HepG2 (cell line): Measurements from ENCODE around the gene CDK8. TPM values are rescaled to one million over a fixed set of nuclear protein-coding genes. Genes with fewer than 3 reads are reported as not detected.

Experiments used
- ATAC-seq: fragments of 200-7000 bp; cut with Tn5 transposase; 3 replicates; pipeline ENCODE4 v1.9.1; 2020; ENCODE audit warnings: mild to moderate bottlenecking, moderate library complexity
- BruUV-seq: library from RNA; stranded (reverse); fragments of 400-500 nt; replicated peaks from 2 replicates; lab custom pipeline; 2021; lab: Mats Ljungman, UMichigan
- CTCF ChIA-PET: fragments of 300-600 bp; formaldehyde crosslinking; extraction: SDS; loops from one replicate; lab custom pipeline; 2021; ENCODE audit warnings: low total read pairs, inconsistent platforms, low intra/inter-chr PET ratio; lab: Yijun Ruan, JAX
- POLR2A ChIA-PET: fragments of 350-600 bp; sonication (Branson Sonifier 250); formaldehyde crosslinking; loops from one replicate; lab custom pipeline; 2020; ENCODE audit warnings: antibody characterized with exemption, inconsistent platforms; lab: Yijun Ruan, JAX
- DNase-seq: peaks from one replicate; pipeline ENCODE4 v3.0.0-alpha.2; 2015; ENCODE audit warnings: low spot score
- FAIRE-seq: peaks from 3 replicates; lab custom pipeline; 2011; peaks lifted over from hg19 to GRCh38; lab: Jason Lieb, UNC
- H2AFZ ChIP-seq: one replicate; pipeline ENCODE4 v1.6.1; 2011; ENCODE audit warnings: low read length, inconsistent platforms
- H3K27ac ChIP-seq: fragments of 300-600 bp; 3 replicates; pipeline ENCODE4 v1.8.0; 2011; ENCODE audit warnings: mixed run types, mild to moderate bottlenecking, mixed read lengths, low read length, inconsistent platforms; ENCODE audit not compliant: insufficient read depth; ENCODE audit errors: extremely low read length
- H3K27me3 ChIP-seq, 2 experiments: fragments of 200-600 bp in 1 of 2; 2 replicates in 1 of 2; 3 replicates in 1 of 2; pipeline versions ENCODE4 v1.6.0 to v1.8.0; 2011; ENCODE audit warnings: low read length in 2 of 2, mild to moderate bottlenecking in 2 of 2, moderate library complexity in 2 of 2, inconsistent platforms in 1 of 2; ENCODE audit not compliant: insufficient read depth in 2 of 2, control insufficient read depth in 1 of 2
- H3K36me3 ChIP-seq, 2 experiments: fragments of 200-600 bp in 1 of 2; replicated peaks in 1 of 2; 2 replicates in 1 of 2; 3 replicates in 1 of 2; pipeline versions ENCODE4 v1.5.1 to v1.8.0; 2011; ENCODE audit warnings: low read length in 2 of 2, inconsistent platforms in 1 of 2; ENCODE audit not compliant: insufficient read depth in 2 of 2, control insufficient read depth in 1 of 2
- H3K4me1 ChIP-seq: 2 replicates; pipeline ENCODE4 v1.5.1; 2012; ENCODE audit warnings: low read length, inconsistent platforms; ENCODE audit not compliant: insufficient read depth
- H3K4me2 ChIP-seq: 2 replicates; pipeline ENCODE4 v1.6.0; 2011; ENCODE audit warnings: low read depth, low read length, inconsistent platforms
- H3K4me3 ChIP-seq, 3 experiments: fragments of 200-600 bp in 1 of 3; sonication (generic), shearing (Covaris generic) in 1 of 3; replicated peaks in 1 of 3; 2 replicates each; pipeline ENCODE4 v1.5.1; 2011 to 2016; ENCODE audit warnings: low read length in 3 of 3, inconsistent platforms in 2 of 3, low read depth in 2 of 3, mild to moderate bottlenecking in 2 of 3, control low read depth in 1 of 3, mixed read lengths in 1 of 3; ENCODE audit not compliant: insufficient read depth in 1 of 3
- H3K79me2 ChIP-seq: one replicate; pipeline ENCODE4 v1.6.1; 2011; ENCODE audit warnings: low read length, inconsistent platforms; ENCODE audit not compliant: insufficient read depth
- H3K9ac ChIP-seq: 2 replicates; pipeline ENCODE4 v1.6.0; 2011; ENCODE audit warnings: mild to moderate bottlenecking, low read depth, low read length, inconsistent platforms; ENCODE audit not compliant: insufficient read depth
- H3K9me3 ChIP-seq: 2 replicates; pipeline ENCODE4 v1.5.1; 2012; ENCODE audit warnings: mild to moderate bottlenecking, low read length
- H4K20me1 ChIP-seq: 2 replicates; pipeline ENCODE4 v1.6.0; 2011; ENCODE audit warnings: inconsistent platforms, mild to moderate bottlenecking, low read length, moderate library complexity; ENCODE audit not compliant: insufficient read depth
- CTCF ChIP-seq: sonication (generic); formaldehyde crosslinking; IDR thresholded peaks from 2 replicates; pipeline ENCODE4 v1.5.0; 2020; ENCODE audit warnings: mild to moderate bottlenecking, missing genetic modification reagents, moderate library complexity
- EHMT2 ChIP-seq: fragments of 200-600 bp; sonication (generic); IDR thresholded peaks from 2 replicates; pipeline ENCODE4 v1.7.0; 2017; ENCODE audit warnings: antibody characterized with exemption, low read depth, low read length, borderline replicate concordance
- TCF7L2 ChIP-seq: IDR thresholded peaks from 2 replicates; pipeline ENCODE4 v1.6.1; 2011; ENCODE audit warnings: mild to moderate bottlenecking, low read depth, low read length, moderate library complexity
- XBP1 ChIP-seq: sonication (generic); formaldehyde crosslinking; IDR thresholded peaks from 2 replicates; pipeline ENCODE4 v1.5.0; 2020; ENCODE audit warnings: missing genetic modification reagents
- ZBTB37 ChIP-seq: sonication (generic); formaldehyde crosslinking; IDR thresholded peaks from 2 replicates; pipeline ENCODE4 v1.4.0; 2020; ENCODE audit warnings: mild to moderate bottlenecking, missing genetic modification reagents
- ZBTB44 ChIP-seq: sonication (generic); formaldehyde crosslinking; IDR thresholded peaks from 2 replicates; pipeline ENCODE4 v1.4.0; 2020; ENCODE audit warnings: missing genetic modification reagents
- ZEB1 ChIP-seq: IDR thresholded peaks from 2 replicates; pipeline ENCODE4 v1.6.1; 2012; ENCODE audit warnings: mild to moderate bottlenecking, low read depth, inconsistent platforms; ENCODE audit not compliant: insufficient replicate concordance
- ZFX ChIP-seq: sonication (generic); formaldehyde crosslinking; IDR thresholded peaks from 2 replicates; pipeline ENCODE4 v1.4.0; 2020; ENCODE audit warnings: mild to moderate bottlenecking, low read depth, missing genetic modification reagents, moderate library complexity
- ZFY ChIP-seq: sonication (generic); formaldehyde crosslinking; IDR thresholded peaks from 2 replicates; pipeline ENCODE4 v1.4.0; 2020; ENCODE audit warnings: missing genetic modification reagents
- ZNF432 ChIP-seq: sonication (generic); formaldehyde crosslinking; IDR thresholded peaks from 2 replicates; pipeline ENCODE4 v1.5.0; 2020; ENCODE audit warnings: missing genetic modification reagents, mild to moderate bottlenecking, borderline replicate concordance
- ZNF777 ChIP-seq: sonication (generic); formaldehyde crosslinking; IDR thresholded peaks from 2 replicates; pipeline ENCODE4 v1.4.0; 2020; ENCODE audit warnings: missing genetic modification reagents
- WGBS: methylation state at CpG from one replicate; pipeline ENCODE4 v1.1.6; 2017; ENCODE audit warnings: low lambda C conversion rate; 5-methylcytosine and 5-hydroxymethylcytosine counted together
- in situ Hi-C: cut with HindIII; loops from 2 replicates; pipeline ENCODE4 v1.10.0; 2017; ENCODE audit warnings: low pct_unique_long_range_greater_than_20kb; ENCODE audit not compliant: extremely low pct_ligation_motif_present
- intact Hi-C: fragments of 100-400 bp; cut with micrococcal nuclease; formaldehyde crosslinking; loops from one replicate; pipeline ENCODE4 v1.10.0; 2022; ENCODE audit not compliant: unreplicated experiment
- polyA plus RNA-seq, 8 experiments: library from polyadenylated mRNA; depleted of rRNA in 3 of 8; stranded (reverse) in 7 of 8; unstranded in 1 of 8; fragments of >200 nt; fragmentation: Illumina TruSeq in 4 of 8; extraction: Trizol in 4 of 8; gene quantifications; 2 replicates each; pipeline versions ENCODE4 v1.2.1 to v1.2.3, GENCODE V29; 2011 to 2016; ENCODE audit warnings: low read depth in 4 of 8, missing spikeins in 1 of 8, mixed read lengths in 1 of 8; ENCODE audit not compliant: insufficient read depth in 1 of 8
- total RNA-seq, 5 experiments: library from RNA; depleted of rRNA; stranded (reverse); fragments of >200 nt; fragmentation: Illumina TruSeq; extraction: Trizol; gene quantifications; 2 replicates each; pipeline ENCODE4 v1.2.3, GENCODE V29; 2016; ENCODE audit warnings: low read depth in 1 of 5
- TF ChIP-seq, protein P1 (sequence below): sonication (generic); formaldehyde crosslinking; IDR thresholded peaks from 2 replicates; pipeline ENCODE4 v1.4.0; 2020; ENCODE audit warnings: mild to moderate bottlenecking, missing genetic modification reagents
- TF ChIP-seq, protein P2 (sequence below): sonication (generic); formaldehyde crosslinking; IDR thresholded peaks from 2 replicates; pipeline ENCODE4 v1.4.0; 2020; ENCODE audit warnings: missing genetic modification reagents, borderline replicate concordance

The CDK8 gene
- total and polyA plus RNA-seq, 2 of the 13 experiments (the other 11 are each of a cell fraction or from before 2014, with no cell fraction given) = 15.8 to 16.4 TPM

DNA sequence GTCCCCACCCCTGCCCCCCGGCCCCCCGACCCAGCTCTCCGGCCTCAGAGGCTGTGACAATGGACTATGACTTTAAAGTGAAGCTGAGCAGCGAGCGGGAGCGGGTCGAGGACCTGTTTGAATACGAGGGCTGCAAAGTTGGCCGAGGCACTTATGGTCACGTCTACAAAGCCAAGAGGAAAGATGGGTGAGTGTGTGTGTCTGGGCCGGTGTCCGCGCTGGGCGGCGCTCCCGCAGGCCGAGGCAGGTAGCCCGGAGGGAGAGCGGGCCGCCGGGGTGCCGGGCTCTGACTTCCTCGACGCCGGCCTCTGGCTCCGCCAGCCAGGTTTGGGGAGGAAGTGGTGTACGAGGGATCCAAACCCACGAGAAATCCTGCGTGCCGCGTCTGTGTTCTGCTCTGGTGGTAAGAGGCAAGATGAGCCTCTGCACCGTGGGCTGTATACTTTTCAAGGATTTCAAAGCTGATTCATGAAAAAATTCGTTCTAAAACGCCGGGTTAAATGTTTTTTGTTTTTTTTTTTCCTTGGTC, 718 bp downstream of the CDK8 start:
- BruUV-seq = no TSS peak
- WGBS = 2% methylated on average over 27 of the region's 35 CpGs
- no peak for FAIRE-seq
- ATAC-seq = peak; percentile 81
- peak overlapping the region; percentile 88 for H3K4me2 ChIP-seq
- no peaks in the 10 kb centered on the region for H3K9me3 ChIP-seq
- peak; percentile 44 for DNase-seq
- H3K4me1 ChIP-seq = peaks cover 38% of the 10 kb centered on the region
- H3K9ac ChIP-seq = peak overlapping the region; percentile 80
- intact Hi-C loops (loop anchor here (2.0 kb wide), 1 partner anchor 34 kb away; no protein-coding TSS in a partner anchor), in situ Hi-C loops (no loop called here)
- peak overlapping the region; percentile 87 for H3K27ac ChIP-seq
- peaks cover 52% of the 10 kb centered on the region for H3K79me2 ChIP-seq
- ChIA-PET POLR2A (interaction anchor here (1.4 kb wide), 1 partner anchor 68 kb away, joined by 4 read pairs; no protein-coding TSS in a partner anchor), CTCF (no interaction called here)
- H3K4me3 ChIP-seq = peak overlapping the region; percentile 80 to 91 (median 90)
- no peak overlapping the region for H2AFZ ChIP-seq
- peaks cover 20% of the 10 kb centered on the region; the same call in 1 of the 2 replicates for H4K20me1 ChIP-seq
- H3K27me3 ChIP-seq = no peaks in the 10 kb centered on the region; a peak in 1 of 5 replicates
- H3K36me3 ChIP-seq = no peaks in the 10 kb centered on the region
- TF ChIP-seq, protein P1, sequence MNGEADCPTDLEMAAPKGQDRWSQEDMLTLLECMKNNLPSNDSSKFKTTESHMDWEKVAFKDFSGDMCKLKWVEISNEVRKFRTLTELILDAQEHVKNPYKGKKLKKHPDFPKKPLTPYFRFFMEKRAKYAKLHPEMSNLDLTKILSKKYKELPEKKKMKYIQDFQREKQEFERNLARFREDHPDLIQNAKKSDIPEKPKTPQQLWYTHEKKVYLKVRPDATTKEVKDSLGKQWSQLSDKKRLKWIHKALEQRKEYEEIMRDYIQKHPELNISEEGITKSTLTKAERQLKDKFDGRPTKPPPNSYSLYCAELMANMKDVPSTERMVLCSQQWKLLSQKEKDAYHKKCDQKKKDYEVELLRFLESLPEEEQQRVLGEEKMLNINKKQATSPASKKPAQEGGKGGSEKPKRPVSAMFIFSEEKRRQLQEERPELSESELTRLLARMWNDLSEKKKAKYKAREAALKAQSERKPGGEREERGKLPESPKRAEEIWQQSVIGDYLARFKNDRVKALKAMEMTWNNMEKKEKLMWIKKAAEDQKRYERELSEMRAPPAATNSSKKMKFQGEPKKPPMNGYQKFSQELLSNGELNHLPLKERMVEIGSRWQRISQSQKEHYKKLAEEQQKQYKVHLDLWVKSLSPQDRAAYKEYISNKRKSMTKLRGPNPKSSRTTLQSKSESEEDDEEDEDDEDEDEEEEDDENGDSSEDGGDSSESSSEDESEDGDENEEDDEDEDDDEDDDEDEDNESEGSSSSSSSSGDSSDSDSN = peak; percentile 62; the same call in 1 of the 2 replicates
- TF ChIP-seq, protein P2, sequence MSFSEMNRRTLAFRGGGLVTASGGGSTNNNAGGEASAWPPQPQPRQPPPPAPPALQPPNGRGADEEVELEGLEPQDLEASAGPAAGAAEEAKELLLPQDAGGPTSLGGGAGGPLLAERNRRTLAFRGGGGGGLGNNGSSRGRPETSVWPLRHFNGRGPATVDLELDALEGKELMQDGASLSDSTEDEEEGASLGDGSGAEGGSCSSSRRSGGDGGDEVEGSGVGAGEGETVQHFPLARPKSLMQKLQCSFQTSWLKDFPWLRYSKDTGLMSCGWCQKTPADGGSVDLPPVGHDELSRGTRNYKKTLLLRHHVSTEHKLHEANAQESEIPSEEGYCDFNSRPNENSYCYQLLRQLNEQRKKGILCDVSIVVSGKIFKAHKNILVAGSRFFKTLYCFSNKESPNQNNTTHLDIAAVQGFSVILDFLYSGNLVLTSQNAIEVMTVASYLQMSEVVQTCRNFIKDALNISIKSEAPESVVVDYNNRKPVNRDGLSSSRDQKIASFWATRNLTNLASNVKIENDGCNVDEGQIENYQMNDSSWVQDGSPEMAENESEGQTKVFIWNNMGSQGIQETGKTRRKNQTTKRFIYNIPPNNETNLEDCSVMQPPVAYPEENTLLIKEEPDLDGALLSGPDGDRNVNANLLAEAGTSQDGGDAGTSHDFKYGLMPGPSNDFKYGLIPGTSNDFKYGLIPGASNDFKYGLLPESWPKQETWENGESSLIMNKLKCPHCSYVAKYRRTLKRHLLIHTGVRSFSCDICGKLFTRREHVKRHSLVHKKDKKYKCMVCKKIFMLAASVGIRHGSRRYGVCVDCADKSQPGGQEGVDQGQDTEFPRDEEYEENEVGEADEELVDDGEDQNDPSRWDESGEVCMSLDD = 0 out of 2 replicates have a peak, but pooled peaks have one; percentile 15
- peak; percentile 1; the same call in 1 of the 2 replicates for TF ChIP-seq ZFY
- no peak for TF ChIP-seq EHMT2
- peak; percentile 58 for TF ChIP-seq ZFX (CRISPR knock-in tag)
- TF ChIP-seq ZNF777 (CRISPR knock-in tag) = peak; percentile 83
- TF ChIP-seq ZEB1 = no peak
- TF ChIP-seq TCF7L2 = no peak
- TF ChIP-seq CTCF (CRISPR knock-in tag) = peak; percentile 36
- TF ChIP-seq XBP1 (CRISPR knock-in tag) = no peak
- TF ChIP-seq ZBTB44 (CRISPR knock-in tag) = no peak
- TF ChIP-seq ZBTB37 (CRISPR knock-in tag) = no peak
- no peak for TF ChIP-seq ZNF432 (CRISPR knock-in tag)
